PFSK-1 (cell line): Measurements from ENCODE around the gene RFPL4A.
"Not testable (repeated sequence)": the region's sequence is repeated elsewhere in the genome, so short reads cannot be mapped to it uniquely, and the experiment has no call there.

ENCODE experiments used
- FOXP2 ChIP-seq: optimal IDR thresholded peaks from 2 replicates; pipeline ENCODE3; 2011; ENCODE audit warnings: borderline replicate concordance, control low read depth, inconsistent platforms; ENCODE audit not compliant: insufficient read depth; ENCODE audit errors: extremely low read length, extremely low read depth
- POLR2AphosphoS5 ChIP-seq: IDR thresholded peaks from 2 replicates; pipeline ENCODE4 v1.6.1; 2012; ENCODE audit warnings: low read depth, mild to moderate bottlenecking, control low read depth, low read length, moderate library complexity
- SIN3A ChIP-seq: IDR thresholded peaks from 2 replicates; pipeline ENCODE4 v1.6.1; 2012; ENCODE audit warnings: mild to moderate bottlenecking, low read length, moderate library complexity, borderline replicate concordance; ENCODE audit not compliant: insufficient read depth
- TAF1 ChIP-seq: IDR thresholded peaks from 2 replicates; pipeline ENCODE4 v1.6.1; 2012; ENCODE audit warnings: low read length, control low read depth, borderline replicate concordance; ENCODE audit not compliant: insufficient read depth
- TF ChIP-seq, protein P1 (sequence below), 2 experiments: IDR thresholded peaks; 2 replicates each; pipeline versions ENCODE4 v1.6.1 to v1.8.0; 2011 to 2012; ENCODE audit warnings: low read depth in 2 of 2, low read length in 2 of 2, control low read depth in 1 of 2, inconsistent platforms in 1 of 2, mild to moderate bottlenecking in 1 of 2, moderate library complexity in 1 of 2; ENCODE audit not compliant: insufficient read depth in 1 of 2

Gene RFPL4A

DNA sequence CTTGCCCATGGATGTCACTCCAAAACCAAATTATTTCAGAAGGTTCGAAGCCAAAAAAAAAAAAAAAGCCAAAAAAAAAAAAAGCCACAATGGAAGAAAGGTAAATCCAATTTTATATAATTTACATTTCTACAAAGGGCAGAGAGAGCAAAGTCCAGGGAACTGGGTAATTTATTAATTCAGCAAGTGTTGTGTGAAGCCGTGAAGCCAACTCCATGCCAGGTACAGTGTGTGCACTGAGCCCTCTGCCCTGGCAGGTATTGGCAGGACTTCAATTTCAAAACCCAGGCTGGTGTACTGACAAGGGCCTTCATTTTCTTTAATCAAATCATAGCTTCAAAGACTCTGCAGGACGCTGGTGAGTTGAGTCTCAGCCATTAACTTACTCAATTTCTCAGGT, 5.5 kb upstream of the RFPL4A start:
- TF ChIP-seq, protein P1, sequence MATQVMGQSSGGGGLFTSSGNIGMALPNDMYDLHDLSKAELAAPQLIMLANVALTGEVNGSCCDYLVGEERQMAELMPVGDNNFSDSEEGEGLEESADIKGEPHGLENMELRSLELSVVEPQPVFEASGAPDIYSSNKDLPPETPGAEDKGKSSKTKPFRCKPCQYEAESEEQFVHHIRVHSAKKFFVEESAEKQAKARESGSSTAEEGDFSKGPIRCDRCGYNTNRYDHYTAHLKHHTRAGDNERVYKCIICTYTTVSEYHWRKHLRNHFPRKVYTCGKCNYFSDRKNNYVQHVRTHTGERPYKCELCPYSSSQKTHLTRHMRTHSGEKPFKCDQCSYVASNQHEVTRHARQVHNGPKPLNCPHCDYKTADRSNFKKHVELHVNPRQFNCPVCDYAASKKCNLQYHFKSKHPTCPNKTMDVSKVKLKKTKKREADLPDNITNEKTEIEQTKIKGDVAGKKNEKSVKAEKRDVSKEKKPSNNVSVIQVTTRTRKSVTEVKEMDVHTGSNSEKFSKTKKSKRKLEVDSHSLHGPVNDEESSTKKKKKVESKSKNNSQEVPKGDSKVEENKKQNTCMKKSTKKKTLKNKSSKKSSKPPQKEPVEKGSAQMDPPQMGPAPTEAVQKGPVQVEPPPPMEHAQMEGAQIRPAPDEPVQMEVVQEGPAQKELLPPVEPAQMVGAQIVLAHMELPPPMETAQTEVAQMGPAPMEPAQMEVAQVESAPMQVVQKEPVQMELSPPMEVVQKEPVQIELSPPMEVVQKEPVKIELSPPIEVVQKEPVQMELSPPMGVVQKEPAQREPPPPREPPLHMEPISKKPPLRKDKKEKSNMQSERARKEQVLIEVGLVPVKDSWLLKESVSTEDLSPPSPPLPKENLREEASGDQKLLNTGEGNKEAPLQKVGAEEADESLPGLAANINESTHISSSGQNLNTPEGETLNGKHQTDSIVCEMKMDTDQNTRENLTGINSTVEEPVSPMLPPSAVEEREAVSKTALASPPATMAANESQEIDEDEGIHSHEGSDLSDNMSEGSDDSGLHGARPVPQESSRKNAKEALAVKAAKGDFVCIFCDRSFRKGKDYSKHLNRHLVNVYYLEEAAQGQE (IDR thresholded peaks at IDR 0.05; ENCODE audit: insufficient read depth in 1 of 2, low read depth in 2 of 2, low read length in 2 of 2) = no peak
- TF ChIP-seq SIN3A (no peak), FOXP2 (no peak), TAF1 (no peak), POLR2AphosphoS5 (no peak)

DNA sequence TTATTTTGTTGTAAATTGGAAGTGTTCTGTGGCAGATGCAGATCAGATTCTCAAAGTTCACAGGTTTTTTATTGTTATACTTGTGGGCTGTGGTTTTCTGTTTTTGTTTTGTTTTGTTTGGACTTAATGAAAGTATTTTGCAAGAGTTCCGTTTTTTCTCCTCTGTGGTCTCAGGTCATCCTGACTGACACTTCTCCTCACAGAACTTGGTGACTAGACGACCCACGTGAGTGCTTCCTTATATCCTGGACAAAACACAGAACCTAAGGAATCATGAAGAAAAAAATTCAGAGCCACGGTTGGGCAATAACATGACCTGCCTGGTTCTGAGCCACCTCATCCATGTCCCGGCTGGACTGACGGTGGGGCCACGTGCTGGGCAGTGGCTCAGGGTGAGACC, 7.6 kb downstream of the RFPL4A start:
- TF ChIP-seq FOXP2 (no peak), TAF1 (no peak), POLR2AphosphoS5 (no peak), SIN3A (no peak)
- TF ChIP-seq, protein P1 (IDR thresholded peaks at IDR 0.05; ENCODE audit: insufficient read depth in 1 of 2, low read depth in 2 of 2, low read length in 2 of 2) = no peak

DNA sequence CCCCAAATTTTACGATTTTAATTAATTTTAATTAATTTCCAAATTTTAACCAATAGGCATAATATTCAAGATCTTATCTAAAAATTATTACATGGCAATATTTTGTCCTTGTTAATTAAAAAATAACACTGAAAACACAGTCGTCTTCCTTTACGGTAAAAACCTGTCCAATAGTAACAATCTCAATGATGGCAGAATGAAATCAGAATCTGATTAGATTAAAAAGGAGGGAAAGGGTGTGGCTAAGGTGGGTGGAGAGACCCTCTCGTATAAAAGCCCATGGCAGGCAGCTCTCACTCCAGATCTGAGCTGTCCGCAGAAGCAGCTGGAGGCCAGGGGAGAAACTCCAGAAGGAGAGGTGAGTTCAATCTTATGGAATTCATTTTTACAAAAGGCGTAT, 9.9 kb downstream of the RFPL4A start, which contains the start of gene RFPL4AL1:
Gene RFPL4AL1, plus strand, starts transcription at position 301 of the 400 bp plus-strand sequence. CDS start 2,687 bp downstream, outside the sequence.
- TF ChIP-seq POLR2AphosphoS5, FOXP2, TAF1: not testable (repeated sequence)

DNA sequence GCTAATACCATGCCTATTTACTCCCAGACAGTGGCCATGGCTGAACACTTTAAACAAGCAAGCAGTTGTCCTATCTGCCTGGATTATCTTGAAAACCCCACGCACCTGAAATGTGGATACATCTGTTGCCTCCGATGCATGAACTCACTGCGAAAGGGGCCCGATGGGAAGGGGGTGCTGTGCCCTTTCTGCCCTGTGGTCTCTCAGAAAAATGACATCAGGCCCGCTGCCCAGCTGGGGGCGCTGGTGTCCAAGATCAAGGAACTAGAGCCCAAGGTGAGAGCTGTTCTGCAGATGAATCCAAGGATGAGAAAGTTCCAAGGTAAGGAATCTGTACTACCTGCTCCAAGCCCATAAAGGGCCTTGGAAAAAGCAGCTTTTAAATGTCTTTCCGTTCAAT, 18.6 kb downstream of the RFPL4A start:
- TF ChIP-seq POLR2AphosphoS5 (no peak), TAF1 (no peak), FOXP2 (no peak), SIN3A (no peak)
- TF ChIP-seq, protein P1 (IDR thresholded peaks at IDR 0.05; ENCODE audit: insufficient read depth in 1 of 2, low read depth in 2 of 2, low read length in 2 of 2) = no peak

DNA sequence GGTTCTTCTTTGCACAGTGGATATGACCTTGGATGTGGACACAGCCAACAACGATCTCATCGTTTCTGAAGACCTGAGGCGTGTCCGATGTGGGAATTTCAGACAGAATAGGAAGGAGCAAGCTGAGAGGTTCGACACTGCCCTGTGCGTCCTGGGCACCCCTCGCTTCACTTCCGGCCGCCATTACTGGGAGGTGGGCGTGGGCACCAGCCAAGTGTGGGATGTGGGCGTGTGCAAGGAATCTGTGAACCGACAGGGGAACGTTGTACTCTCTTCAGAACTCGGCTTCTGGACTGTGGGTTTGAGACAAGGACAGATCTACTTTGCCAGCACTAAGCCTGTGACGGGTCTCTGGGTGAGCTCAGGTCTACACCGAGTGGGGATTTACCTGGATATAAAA, 19.4 kb downstream of the RFPL4A start:
- TF ChIP-seq FOXP2 = no peak
- TF ChIP-seq TAF1 = no peak
- TF ChIP-seq POLR2AphosphoS5 = no peak
- no peak for TF ChIP-seq SIN3A
- TF ChIP-seq, protein P1 (IDR thresholded peaks at IDR 0.05; ENCODE audit: insufficient read depth in 1 of 2, low read depth in 2 of 2, low read length in 2 of 2) = no peak
